ENCODE results near the gene ADPRM.

- TF ChIP-seq HMGXB4 (CRISPR knock-in tag; IDR thresholded peaks at IDR 0.05): no peak
- TF ChIP-seq JUN (CRISPR knock-in tag; IDR thresholded peaks at IDR 0.05): no peak
- no peak for TF ChIP-seq ATF3 (CRISPR knock-in tag; conservative IDR thresholded peaks at IDR 0.05)
- no peak for TF ChIP-seq GABPB1 (CRISPR knock-in tag; IDR thresholded peaks at IDR 0.05)
- TF ChIP-seq CTCF (IDR thresholded peaks at IDR 0.05): no peak
- TF ChIP-seq ESRRA (CRISPR knock-in tag; IDR thresholded peaks at IDR 0.05; ENCODE audit: borderline replicate concordance): no peak
- no peak for TF ChIP-seq PREB (CRISPR knock-in tag; IDR thresholded peaks at IDR 0.05; ENCODE audit: borderline replicate concordance)
- TF ChIP-seq E2F4 (CRISPR knock-in tag; IDR thresholded peaks at IDR 0.05; ENCODE audit: borderline replicate concordance, low read depth): no peak
- no peak for TF ChIP-seq NR3C1 (CRISPR knock-in tag; conservative IDR thresholded peaks at IDR 0.05; ENCODE audit: low read depth)
- TF ChIP-seq NFYB (CRISPR knock-in tag; conservative IDR thresholded peaks at IDR 0.05; ENCODE audit: low read depth): no peak
- TF ChIP-seq TEAD4 (CRISPR knock-in tag; IDR thresholded peaks at IDR 0.05): no peak
- TF ChIP-seq ATF6 (CRISPR knock-in tag; IDR thresholded peaks at IDR 0.05): no peak
- no peak for TF ChIP-seq AFF4 (CRISPR knock-in tag; IDR thresholded peaks at IDR 0.05; ENCODE audit: borderline replicate concordance)
Measured at GRCh38 chr17:10664571-10664970, 32.8 kb upstream of the ADPRM start.

All from WTC11 (cell line).